Neuron (in vitro differentiated cells): ENCODE results near the gene VTN.

ENCODE experiments used
- H2AFZ ChIP-seq: one replicate; pipeline ENCODE4 v1.6.1; 2013; ENCODE audit warnings: low read depth, mild to moderate bottlenecking, inconsistent platforms, low read length, moderate library complexity
- H3K27me3 ChIP-seq: one replicate; pipeline ENCODE4 v1.6.1; 2013; ENCODE audit warnings: low read length; ENCODE audit not compliant: insufficient read depth
- H3K36me3 ChIP-seq: one replicate; pipeline ENCODE4 v1.6.1; 2013; ENCODE audit warnings: low read length; ENCODE audit not compliant: insufficient read depth
- H3K4me1 ChIP-seq: one replicate; pipeline ENCODE4 v1.6.1; 2013; ENCODE audit warnings: low read length; ENCODE audit not compliant: insufficient read depth
- H3K4me3 ChIP-seq: 2 replicates; pipeline ENCODE4 v1.5.1; 2013; ENCODE audit warnings: mild to moderate bottlenecking, low read length, moderate library complexity
- H3K9me3 ChIP-seq: one replicate; pipeline ENCODE4 v1.6.1; 2013; ENCODE audit warnings: low read length

Gene VTN

GRCh38 chr17:28327031-28327607 is 43.0 kb downstream of the VTN start:
- Histone ChIP-seq H2AFZ (no peak overlapping the region), H3K4me3 (no peak overlapping the region), H3K9me3 (no peaks in the 10 kb centered on the region), H3K4me1 (peaks cover 22% of the 10 kb centered on the region), H3K36me3 (peaks cover 58% of the 10 kb centered on the region), H3K27me3 (no peaks in the 10 kb centered on the region)

- Histone ChIP-seq H3K27me3 (no peaks in the 10 kb centered on the region), H2AFZ (no peak overlapping the region), H3K4me1 (peaks cover 28% of the 10 kb centered on the region), H3K9me3 (no peaks in the 10 kb centered on the region), H3K4me3 (no peak overlapping the region), H3K36me3 (peaks cover 55% of the 10 kb centered on the region)
Measured at GRCh38 chr17:28326114-28326513, 44.0 kb downstream of the VTN start.

- no peak overlapping the region for H2AFZ ChIP-seq
- no peak overlapping the region for H3K4me3 ChIP-seq
- peaks cover 53% of the 10 kb centered on the region for H3K36me3 ChIP-seq
- peaks cover 36% of the 10 kb centered on the region for H3K4me1 ChIP-seq
- no peaks in the 10 kb centered on the region for H3K27me3 ChIP-seq
- no peaks in the 10 kb centered on the region for H3K9me3 ChIP-seq
Measured at GRCh38 chr17:28325211-28325610, 44.9 kb downstream of the VTN start.

GRCh38 chr17:28324781-28325180 is 45.3 kb downstream of the VTN start:
- Histone ChIP-seq H2AFZ (no peak overlapping the region), H3K36me3 (peaks cover 53% of the 10 kb centered on the region), H3K9me3 (no peaks in the 10 kb centered on the region), H3K27me3 (no peaks in the 10 kb centered on the region), H3K4me3 (no peak overlapping the region), H3K4me1 (peaks cover 40% of the 10 kb centered on the region)

GRCh38 chr17:28324267-28324745 is 45.8 kb downstream of the VTN start:
- Histone ChIP-seq H3K36me3 (peaks cover 51% of the 10 kb centered on the region), H3K4me3 (no peak overlapping the region), H3K9me3 (no peaks in the 10 kb centered on the region), H3K4me1 (peaks cover 40% of the 10 kb centered on the region), H3K27me3 (no peaks in the 10 kb centered on the region), H2AFZ (no peak overlapping the region)

GRCh38 chr17:28320215-28321061 is 49.7 kb downstream of the VTN start:
- Histone ChIP-seq H3K36me3 (peaks cover 14% of the 10 kb centered on the region), H2AFZ (no peak overlapping the region), H3K27me3 (no peaks in the 10 kb centered on the region), H3K4me1 (peaks cover 36% of the 10 kb centered on the region), H3K9me3 (no peaks in the 10 kb centered on the region), H3K4me3 (peak overlapping the region; percentile 59)

GRCh38 chr17:28319598-28319935 is 50.5 kb downstream of the VTN start:
- H2AFZ ChIP-seq = peak overlapping the region; percentile 31
- H3K36me3 ChIP-seq = peaks cover 8% of the 10 kb centered on the region
- peak overlapping the region; percentile 59 for H3K4me3 ChIP-seq
- H3K4me1 ChIP-seq = peaks cover 36% of the 10 kb centered on the region
- no peaks in the 10 kb centered on the region for H3K9me3 ChIP-seq
- H3K27me3 ChIP-seq = no peaks in the 10 kb centered on the region

- peak within 1 kb of the TSS; percentile 59 for H3K4me3 ChIP-seq
- no peaks in the 10 kb centered on the region for H3K27me3 ChIP-seq
- no peaks in the 10 kb centered on the region for H3K9me3 ChIP-seq
- H2AFZ ChIP-seq = peak within 1 kb of the TSS; percentile 53
- peaks cover 33% of the 10 kb centered on the region for H3K4me1 ChIP-seq
- peaks cover 8% of the 10 kb centered on the region for H3K36me3 ChIP-seq
Measured at GRCh38 chr17:28318759-28319597, 51.1 kb downstream of the VTN start, which contains the start of gene TMEM97. TSS of gene TMEM97 (plus strand) at chr17:28319200. CDS start at chr17:28319240, 40 bp downstream.

- H3K36me3 ChIP-seq = peaks cover 8% of the 10 kb centered on the region
Measured at GRCh38 chr17:28317966-28318758, 51.9 kb downstream of the VTN start.

More at GRCh38 chr17:28317966-28318758, 51.9 kb downstream of the VTN start:
- H2AFZ ChIP-seq = peak overlapping the region; percentile 53
- peak overlapping the region; percentile 59 for H3K4me3 ChIP-seq
- no peaks in the 10 kb centered on the region for H3K27me3 ChIP-seq
- peaks cover 30% of the 10 kb centered on the region for H3K4me1 ChIP-seq
- no peaks in the 10 kb centered on the region for H3K9me3 ChIP-seq
